Activated CD4-positive, alpha-beta T cell treated with anti-CD3 and anti-CD28 coated beads, Interleukin-2, amount 10 ng/mL, durations not matched to agents 7 days and 5 days (primary cell): ENCODE measurements around the gene UBAP2. TPM values are rescaled to one million over a fixed set of nuclear protein-coding genes. Genes with fewer than 3 reads are reported as not detected.
"Not testable (repeated sequence)": the region's sequence is repeated elsewhere in the genome, so short reads cannot be mapped to it uniquely, and the experiment has no call there.

Experiments
- CTCF ChIA-PET: fragments of 350-600 bp; sonication (Branson Sonifier 250); formaldehyde crosslinking; loops from one replicate; lab custom pipeline; 2021; ENCODE audit warnings: antibody characterized with exemption; lab: Charles Lee
- POLR2A ChIA-PET: fragments of 350-600 bp; sonication (Branson Sonifier 250); formaldehyde crosslinking; loops from one replicate; lab custom pipeline; 2021; ENCODE audit warnings: antibody characterized with exemption; lab: Charles Lee
- DNase-seq: peaks from one replicate; pipeline ENCODE4 v3.0.0-alpha.2; 2020
- H3K27ac Mint-ChIP-seq: one replicate; pipeline ENCODE4 v1.8.0; 2021; ENCODE audit warnings: mild to moderate bottlenecking, moderate library complexity, mixed read lengths
- H3K27me3 Mint-ChIP-seq: one replicate; pipeline ENCODE4 v1.8.0; 2021; ENCODE audit warnings: mixed read lengths
- H3K36me3 Mint-ChIP-seq: one replicate; pipeline ENCODE4 v1.8.0; 2021; ENCODE audit warnings: low read depth, mixed read lengths
- H3K4me1 Mint-ChIP-seq: one replicate; pipeline ENCODE4 v1.8.0; 2021; ENCODE audit warnings: mixed read lengths
- H3K4me3 Mint-ChIP-seq: one replicate; pipeline ENCODE4 v1.8.0; 2021; ENCODE audit warnings: mild to moderate bottlenecking, moderate library complexity, mixed read lengths
- H3K9me3 Mint-ChIP-seq: one replicate; pipeline ENCODE4 v1.8.0; 2021; ENCODE audit warnings: mixed read lengths
- total RNA-seq, 2 experiments: library from RNA; stranded (reverse); gene quantifications; one replicate each; pipeline ENCODE4 v1.2.3, GENCODE V29; 2021

Gene UBAP2
- total RNA-seq, 2 experiments from 2014 or later: 49.8 to 53.6 TPM

GRCh38 chr9:34045903-34046302 lies 2.8 kb downstream of the UBAP2 start:
- no peak overlapping the region for H3K27ac Mint-ChIP-seq
- no peak overlapping the region for H3K4me3 Mint-ChIP-seq
- peaks cover 11% of the 10 kb centered on the region for H3K36me3 Mint-ChIP-seq
- H3K4me1 Mint-ChIP-seq: peaks cover 34% of the 10 kb centered on the region
- DNase-seq: no peak
- no peaks in the 10 kb centered on the region for H3K9me3 Mint-ChIP-seq
- CTCF ChIA-PET: interaction anchor here (0.5 to 0.6 kb wide), 3 partner anchors 46 to 258 kb away, joined by 3 to 4 read pairs (median 4); no protein-coding TSS in a partner anchor
- no peaks in the 10 kb centered on the region for H3K27me3 Mint-ChIP-seq
- POLR2A ChIA-PET: no interaction called here

DNA sequence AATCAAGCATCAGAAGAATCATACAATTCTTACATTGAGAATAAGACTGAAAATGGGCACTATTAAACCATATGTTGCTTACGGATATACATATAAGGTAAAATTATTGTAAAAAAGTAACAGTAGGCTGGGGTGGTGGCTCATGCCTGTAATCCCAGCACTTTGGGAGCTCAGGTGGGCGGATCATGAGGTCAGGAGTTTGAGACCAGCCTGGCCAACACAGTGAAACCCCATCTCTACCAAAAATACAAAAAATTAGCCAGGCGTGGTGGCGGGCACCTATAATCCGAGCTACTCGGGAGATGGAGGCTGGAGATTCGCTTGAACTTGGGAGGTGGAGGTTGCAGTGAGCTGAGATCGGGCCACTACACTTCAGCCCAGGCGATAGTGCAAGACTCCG lies 6.6 kb downstream of the UBAP2 start:
- POLR2A ChIA-PET, H3K4me3 Mint-ChIP-seq, H3K27me3 Mint-ChIP-seq, DNase-seq, H3K27ac Mint-ChIP-seq, H3K9me3 Mint-ChIP-seq: not testable (repeated sequence)
- Mint-ChIP-seq H3K36me3 (peaks cover 22% of the 10 kb centered on the region), H3K4me1 (peaks cover 14% of the 10 kb centered on the region)
- CTCF ChIA-PET: interaction anchor here (0.5 to 1.7 kb wide), 5 partner anchors 9 to 207 kb away, joined by 3 to 5 read pairs (median 3); no protein-coding TSS in a partner anchor

DNA sequence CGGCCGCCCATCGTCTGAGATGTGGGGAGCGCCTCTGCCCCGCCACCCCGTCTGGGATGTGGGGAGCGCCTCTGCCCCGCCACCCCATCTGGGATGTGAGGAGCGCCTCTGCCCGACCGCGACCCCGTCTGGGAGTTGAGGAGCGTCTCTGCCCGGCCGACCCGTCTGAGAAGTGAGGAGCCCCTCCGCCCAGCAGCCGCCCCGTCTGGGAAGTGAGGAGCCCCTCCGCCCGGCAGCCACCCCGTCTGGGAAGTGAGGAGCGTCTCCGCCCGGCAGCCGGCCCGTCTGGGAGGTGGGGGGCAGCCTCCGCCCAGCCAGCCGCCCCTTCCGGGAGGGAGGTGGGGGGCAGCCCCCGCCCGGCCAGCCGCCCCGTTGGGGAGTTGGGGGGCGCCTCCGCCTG lies 9.8 kb downstream of the UBAP2 start:
- DNase-seq, H3K4me1 Mint-ChIP-seq, CTCF ChIA-PET, H3K9me3 Mint-ChIP-seq, POLR2A ChIA-PET, H3K4me3 Mint-ChIP-seq, H3K27ac Mint-ChIP-seq, H3K27me3 Mint-ChIP-seq: not testable (repeated sequence)
- H3K36me3 Mint-ChIP-seq: peaks cover 23% of the 10 kb centered on the region

DNA sequence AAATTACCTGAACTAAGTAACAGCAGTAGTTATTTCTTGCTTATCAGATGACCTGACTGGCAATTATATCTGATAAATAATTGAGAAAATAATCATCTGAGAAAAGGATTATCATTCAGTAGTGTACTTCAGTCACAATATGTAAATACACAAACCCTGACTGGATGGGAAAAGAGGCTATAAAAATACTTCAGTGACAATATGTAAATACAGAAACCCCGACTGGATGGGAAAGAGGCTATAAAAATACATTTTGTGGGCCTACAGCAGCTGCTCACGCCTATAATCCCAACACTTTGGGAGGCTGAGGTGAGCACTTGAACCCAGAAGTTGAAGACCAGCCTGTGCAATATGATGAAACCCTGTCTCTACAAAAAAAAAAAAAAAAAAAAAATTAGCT lies 11.1 kb downstream of the UBAP2 start:
- ChIA-PET POLR2A (no interaction called here), CTCF (interaction anchor here (0.7 kb wide), 1 partner anchor 612 kb away, joined by 7 read pairs; no protein-coding TSS in a partner anchor)
- H3K9me3 Mint-ChIP-seq: no peaks in the 10 kb centered on the region
- H3K4me1 Mint-ChIP-seq: peaks cover 5% of the 10 kb centered on the region
- H3K27ac Mint-ChIP-seq: no peak overlapping the region
- H3K36me3 Mint-ChIP-seq: peaks cover 20% of the 10 kb centered on the region
- no peaks in the 10 kb centered on the region for H3K27me3 Mint-ChIP-seq
- H3K4me3 Mint-ChIP-seq: no peak overlapping the region
- DNase-seq: no peak

DNA sequence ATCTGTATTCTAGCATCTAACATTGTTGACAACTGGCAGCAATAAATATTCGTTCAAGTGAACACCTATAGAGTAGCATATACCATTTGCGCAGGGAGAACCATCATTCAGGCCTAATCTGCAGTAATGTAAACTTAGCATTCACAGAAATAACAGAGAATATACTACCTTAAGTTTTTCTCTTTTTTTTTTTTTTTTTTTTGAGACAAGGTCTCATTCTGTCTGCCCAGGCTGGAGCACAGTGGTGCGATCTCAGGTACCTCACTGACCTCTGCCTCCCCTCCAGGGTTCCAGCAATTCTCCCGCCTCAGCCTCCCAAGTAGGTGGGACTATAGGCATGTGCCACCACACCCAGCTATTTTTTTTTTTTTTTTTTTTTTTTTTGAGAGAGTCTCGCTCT lies 12.1 kb downstream of the UBAP2 start:
- Mint-ChIP-seq H3K4me3 (no peak overlapping the region), H3K9me3 (no peaks in the 10 kb centered on the region), H3K36me3 (peaks cover 25% of the 10 kb centered on the region), H3K4me1 (peaks cover 5% of the 10 kb centered on the region), H3K27ac (no peak overlapping the region), H3K27me3 (no peaks in the 10 kb centered on the region)
- ChIA-PET CTCF (interaction anchor here (1.0 kb wide), 1 partner anchor 26 kb away, joined by 4 read pairs; no protein-coding TSS in a partner anchor), POLR2A (no interaction called here)
- no peak for DNase-seq

DNA sequence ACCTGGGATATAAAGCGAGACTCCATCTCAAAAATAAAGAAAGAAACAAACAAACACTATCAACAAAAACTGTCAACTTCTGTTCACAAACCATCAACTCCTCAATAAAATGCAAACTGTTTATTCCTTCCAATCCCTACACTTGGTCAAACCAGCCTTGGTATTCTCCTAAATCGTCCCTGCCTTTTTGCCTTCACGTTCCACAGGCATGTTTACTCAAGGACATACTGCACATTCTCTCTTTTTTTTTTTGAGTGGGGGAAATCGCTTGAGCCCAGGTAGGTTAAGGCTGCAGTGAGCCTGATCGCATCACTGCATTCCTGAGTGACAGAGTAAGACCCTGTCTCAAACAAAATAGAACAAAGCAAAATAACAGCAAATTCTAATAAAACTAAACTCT lies 13.0 kb downstream of the UBAP2 start:
- peaks cover 5% of the 10 kb centered on the region for H3K4me1 Mint-ChIP-seq
- no peak overlapping the region for H3K27ac Mint-ChIP-seq
- no peak overlapping the region for H3K4me3 Mint-ChIP-seq
- H3K36me3 Mint-ChIP-seq: peaks cover 25% of the 10 kb centered on the region
- no peaks in the 10 kb centered on the region for H3K9me3 Mint-ChIP-seq
- POLR2A ChIA-PET: no interaction called here
- DNase-seq: no peak
- CTCF ChIA-PET: interaction anchor here (1.0 kb wide), 1 partner anchor 25 kb away, joined by 4 read pairs; no protein-coding TSS in a partner anchor
- H3K27me3 Mint-ChIP-seq: no peaks in the 10 kb centered on the region

GRCh38 chr9:34034698-34035065 lies 14.0 kb downstream of the UBAP2 start:
- CTCF ChIA-PET: no interaction called here
- POLR2A ChIA-PET: no interaction called here
- no peak for DNase-seq

GRCh38 chr9:34032631-34033030 lies 16.1 kb downstream of the UBAP2 start:
- no peaks in the 10 kb centered on the region for H3K27me3 Mint-ChIP-seq
- CTCF ChIA-PET: interaction anchor here (0.6 to 1.1 kb wide), 5 partner anchors 9 to 1474 kb away, joined by 3 to 4 read pairs (median 3); no protein-coding TSS in a partner anchor

More at GRCh38 chr9:34034698-34035065, 14.0 kb downstream of the UBAP2 start:
- no peaks in the 10 kb centered on the region for H3K27me3 Mint-ChIP-seq
- H3K4me3 Mint-ChIP-seq: no peak overlapping the region
- H3K4me1 Mint-ChIP-seq: peaks cover 5% of the 10 kb centered on the region
- peaks cover 25% of the 10 kb centered on the region for H3K36me3 Mint-ChIP-seq
- no peaks in the 10 kb centered on the region for H3K9me3 Mint-ChIP-seq
- H3K27ac Mint-ChIP-seq: no peak overlapping the region

DNA sequence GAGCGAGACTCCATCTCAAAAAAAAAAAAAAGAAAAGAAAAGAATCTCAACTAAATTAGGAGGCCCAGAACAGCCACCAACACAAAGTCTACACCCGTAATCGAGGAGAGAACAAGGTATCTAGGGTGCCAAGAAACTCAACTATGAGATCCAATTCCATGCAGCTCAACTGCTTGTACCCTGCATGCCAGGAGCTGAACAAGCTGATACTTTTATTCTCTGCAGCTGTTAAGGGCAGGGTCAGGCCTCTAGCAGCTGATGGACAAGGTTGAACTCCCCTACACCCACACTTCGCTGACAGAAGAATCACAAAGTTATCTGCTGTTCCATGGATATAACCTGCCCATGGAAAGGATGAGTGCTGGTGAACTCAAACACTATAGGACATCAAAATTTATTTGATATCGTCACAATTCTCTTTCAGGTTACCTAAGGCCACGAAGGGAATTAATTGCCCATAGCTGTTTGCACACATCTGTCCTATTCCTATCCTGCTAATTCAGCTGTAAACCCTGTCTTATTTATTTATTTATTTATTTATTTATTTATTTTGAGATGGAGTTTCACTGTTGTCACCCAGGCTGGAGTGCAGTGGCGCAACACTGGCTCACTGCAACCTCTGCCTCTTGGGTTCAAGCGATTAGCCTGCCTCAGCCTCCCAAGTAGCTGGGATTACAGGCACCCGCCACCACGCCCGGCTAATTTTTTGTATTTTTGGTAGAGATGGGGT lies 20.7 kb downstream of the UBAP2 start:
- Mint-ChIP-seq H3K36me3 (peaks cover 17% of the 10 kb centered on the region), H3K27ac (no peak overlapping the region), H3K4me1 (peaks cover 19% of the 10 kb centered on the region), H3K27me3 (no peaks in the 10 kb centered on the region), H3K4me3 (no peak overlapping the region), H3K9me3 (no peaks in the 10 kb centered on the region)
- CTCF ChIA-PET: no interaction called here
- no peak for DNase-seq
- POLR2A ChIA-PET: interaction anchor here (0.6 kb wide), 1 partner anchor 21 kb away, joined by 3 read pairs; the partner anchor contains the start of gene UBAP2

More at GRCh38 chr9:34032631-34033030, 16.1 kb downstream of the UBAP2 start:
- Mint-ChIP-seq H3K9me3 (no peaks in the 10 kb centered on the region), H3K4me3 (no peak overlapping the region), H3K27ac (no peak overlapping the region), H3K4me1 (peaks cover 5% of the 10 kb centered on the region), H3K36me3 (peaks cover 22% of the 10 kb centered on the region)
- DNase-seq: no peak
- POLR2A ChIA-PET: no interaction called here

DNA sequence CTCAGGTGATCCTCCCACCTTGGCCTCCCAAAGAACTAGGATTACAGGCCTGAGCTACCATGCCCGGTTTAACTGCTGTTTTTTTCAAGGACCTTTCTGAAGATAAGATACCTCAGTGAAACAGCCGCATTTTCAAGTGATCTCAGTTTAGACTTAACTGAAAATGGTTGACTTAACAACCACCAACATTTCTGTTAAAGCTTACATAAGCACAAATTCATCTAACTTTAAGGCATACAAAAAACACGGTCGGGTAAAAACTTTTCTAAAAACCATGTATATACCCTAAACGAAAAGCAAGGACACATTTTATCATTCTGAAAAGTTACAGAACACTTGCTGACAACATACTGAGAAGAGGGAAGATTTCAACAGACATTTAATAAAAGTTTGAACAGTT lies 22.9 kb downstream of the UBAP2 start:
- Mint-ChIP-seq H3K36me3 (peaks cover 7% of the 10 kb centered on the region), H3K4me1 (peaks cover 19% of the 10 kb centered on the region), H3K27ac (no peak overlapping the region), H3K9me3 (no peaks in the 10 kb centered on the region), H3K4me3 (no peak overlapping the region), H3K27me3 (no peaks in the 10 kb centered on the region)
- no peak for DNase-seq
- POLR2A ChIA-PET: no interaction called here
- CTCF ChIA-PET: interaction anchor here (1.5 kb wide), 1 partner anchor 55 kb away, joined by 3 read pairs; no protein-coding TSS in a partner anchor

GRCh38 chr9:34025062-34025461 lies 23.6 kb downstream of the UBAP2 start:
- CTCF ChIA-PET: interaction anchor here (0.6 to 1.5 kb wide), 2 partner anchors 11 to 54 kb away, joined by 3 to 4 read pairs; no protein-coding TSS in a partner anchor
- POLR2A ChIA-PET: no interaction called here
- no peaks in the 10 kb centered on the region for H3K9me3 Mint-ChIP-seq

GRCh38 chr9:34024476-34024875 lies 24.2 kb downstream of the UBAP2 start:
- POLR2A ChIA-PET, DNase-seq, H3K27ac Mint-ChIP-seq, H3K9me3 Mint-ChIP-seq, H3K36me3 Mint-ChIP-seq, H3K27me3 Mint-ChIP-seq, H3K4me3 Mint-ChIP-seq: not testable (repeated sequence)
- H3K4me1 Mint-ChIP-seq: peaks cover 19% of the 10 kb centered on the region
- CTCF ChIA-PET: interaction anchor here (0.7 to 1.5 kb wide), 2 partner anchors 54 to 202 kb away, joined by 3 to 4 read pairs; no protein-coding TSS in a partner anchor

More at GRCh38 chr9:34025062-34025461, 23.6 kb downstream of the UBAP2 start:
- Mint-ChIP-seq H3K4me1 (peaks cover 19% of the 10 kb centered on the region), H3K4me3 (no peak overlapping the region), H3K36me3 (peaks cover 6% of the 10 kb centered on the region), H3K27me3 (no peaks in the 10 kb centered on the region), H3K27ac (no peak overlapping the region)
- DNase-seq: no peak

- POLR2A ChIA-PET: no interaction called here
- peaks cover 2% of the 10 kb centered on the region for H3K4me1 Mint-ChIP-seq
- no peak for DNase-seq
- peaks cover 17% of the 10 kb centered on the region for H3K36me3 Mint-ChIP-seq
- H3K27ac Mint-ChIP-seq: no peak overlapping the region
- no peaks in the 10 kb centered on the region for H3K27me3 Mint-ChIP-seq
- CTCF ChIA-PET: interaction anchor here (0.6 to 1.1 kb wide), 2 partner anchors 26 to 196 kb away, joined by 3 to 5 read pairs; no protein-coding TSS in a partner anchor
- no peaks in the 10 kb centered on the region for H3K9me3 Mint-ChIP-seq
- H3K4me3 Mint-ChIP-seq: no peak overlapping the region
Observed at GRCh38 chr9:34016149-34016548, 32.5 kb downstream of the UBAP2 start.
